ENCODE measurements around the gene PIGL.

- no peak for TF ChIP-seq POLR2A (IDR thresholded peaks at IDR 0.05; ENCODE audit: low read depth, low read length)
- no peak for TF ChIP-seq POLR2AphosphoS5 (IDR thresholded peaks at IDR 0.05; ENCODE audit: low read depth, low read length)
These were observed 26.4 kb downstream of the PIGL start for GRCh38 chr17:16243385-16243784.
